ENCODE measurements around the gene UPK2. TPM values are rescaled to one million over a fixed set of nuclear protein-coding genes. Genes with fewer than 3 reads are reported as not detected.

UPK2 gene
- total and polyA plus RNA-seq, 2 of the 13 experiments (the other 11 are each of a cell fraction or from before 2014, with no cell fraction given): not detected

GRCh38 chr11:118924591-118925585 lies 31.2 kb upstream of the UPK2 start (continued):
- no peak for TF ChIP-seq ZBTB4 (CRISPR knock-in tag; IDR thresholded peaks at IDR 0.05; ENCODE audit: borderline replicate concordance)
- TF ChIP-seq, protein P1, sequence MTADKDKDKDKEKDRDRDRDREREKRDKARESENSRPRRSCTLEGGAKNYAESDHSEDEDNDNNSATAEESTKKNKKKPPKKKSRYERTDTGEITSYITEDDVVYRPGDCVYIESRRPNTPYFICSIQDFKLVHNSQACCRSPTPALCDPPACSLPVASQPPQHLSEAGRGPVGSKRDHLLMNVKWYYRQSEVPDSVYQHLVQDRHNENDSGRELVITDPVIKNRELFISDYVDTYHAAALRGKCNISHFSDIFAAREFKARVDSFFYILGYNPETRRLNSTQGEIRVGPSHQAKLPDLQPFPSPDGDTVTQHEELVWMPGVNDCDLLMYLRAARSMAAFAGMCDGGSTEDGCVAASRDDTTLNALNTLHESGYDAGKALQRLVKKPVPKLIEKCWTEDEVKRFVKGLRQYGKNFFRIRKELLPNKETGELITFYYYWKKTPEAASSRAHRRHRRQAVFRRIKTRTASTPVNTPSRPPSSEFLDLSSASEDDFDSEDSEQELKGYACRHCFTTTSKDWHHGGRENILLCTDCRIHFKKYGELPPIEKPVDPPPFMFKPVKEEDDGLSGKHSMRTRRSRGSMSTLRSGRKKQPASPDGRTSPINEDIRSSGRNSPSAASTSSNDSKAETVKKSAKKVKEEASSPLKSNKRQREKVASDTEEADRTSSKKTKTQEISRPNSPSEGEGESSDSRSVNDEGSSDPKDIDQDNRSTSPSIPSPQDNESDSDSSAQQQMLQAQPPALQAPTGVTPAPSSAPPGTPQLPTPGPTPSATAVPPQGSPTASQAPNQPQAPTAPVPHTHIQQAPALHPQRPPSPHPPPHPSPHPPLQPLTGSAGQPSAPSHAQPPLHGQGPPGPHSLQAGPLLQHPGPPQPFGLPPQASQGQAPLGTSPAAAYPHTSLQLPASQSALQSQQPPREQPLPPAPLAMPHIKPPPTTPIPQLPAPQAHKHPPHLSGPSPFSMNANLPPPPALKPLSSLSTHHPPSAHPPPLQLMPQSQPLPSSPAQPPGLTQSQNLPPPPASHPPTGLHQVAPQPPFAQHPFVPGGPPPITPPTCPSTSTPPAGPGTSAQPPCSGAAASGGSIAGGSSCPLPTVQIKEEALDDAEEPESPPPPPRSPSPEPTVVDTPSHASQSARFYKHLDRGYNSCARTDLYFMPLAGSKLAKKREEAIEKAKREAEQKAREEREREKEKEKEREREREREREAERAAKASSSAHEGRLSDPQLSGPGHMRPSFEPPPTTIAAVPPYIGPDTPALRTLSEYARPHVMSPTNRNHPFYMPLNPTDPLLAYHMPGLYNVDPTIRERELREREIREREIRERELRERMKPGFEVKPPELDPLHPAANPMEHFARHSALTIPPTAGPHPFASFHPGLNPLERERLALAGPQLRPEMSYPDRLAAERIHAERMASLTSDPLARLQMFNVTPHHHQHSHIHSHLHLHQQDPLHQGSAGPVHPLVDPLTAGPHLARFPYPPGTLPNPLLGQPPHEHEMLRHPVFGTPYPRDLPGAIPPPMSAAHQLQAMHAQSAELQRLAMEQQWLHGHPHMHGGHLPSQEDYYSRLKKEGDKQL (CRISPR knock-in tag; IDR thresholded peaks at IDR 0.05; ENCODE audit: low read depth): no peak
- TF ChIP-seq ZNF777 (CRISPR knock-in tag; IDR thresholded peaks at IDR 0.05): no peak
- no peak for TF ChIP-seq STAG1 (CRISPR knock-in tag; IDR thresholded peaks at IDR 0.05)
- no peak; the same call in 1 of the 2 replicates for TF ChIP-seq ZNF605 (CRISPR knock-in tag; IDR thresholded peaks at IDR 0.05)
- TF ChIP-seq, protein P2, sequence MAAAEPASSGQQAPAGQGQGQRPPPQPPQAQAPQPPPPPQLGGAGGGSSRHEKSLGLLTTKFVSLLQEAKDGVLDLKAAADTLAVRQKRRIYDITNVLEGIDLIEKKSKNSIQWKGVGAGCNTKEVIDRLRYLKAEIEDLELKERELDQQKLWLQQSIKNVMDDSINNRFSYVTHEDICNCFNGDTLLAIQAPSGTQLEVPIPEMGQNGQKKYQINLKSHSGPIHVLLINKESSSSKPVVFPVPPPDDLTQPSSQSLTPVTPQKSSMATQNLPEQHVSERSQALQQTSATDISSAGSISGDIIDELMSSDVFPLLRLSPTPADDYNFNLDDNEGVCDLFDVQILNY (CRISPR knock-in tag; conservative IDR thresholded peaks at IDR 0.05): no peak
- TF ChIP-seq CC2D1A (CRISPR knock-in tag; IDR thresholded peaks at IDR 0.05): no peak
- no peak for TF ChIP-seq ZNF318 (CRISPR knock-in tag; IDR thresholded peaks at IDR 0.05)
- TF ChIP-seq KDM3A (CRISPR knock-in tag; IDR thresholded peaks at IDR 0.05; ENCODE audit: low read depth): 0 out of 2 replicates have a peak, but pooled peaks have one; percentile 25

Measured in HepG2 (cell line).